Measurements from ENCODE around the gene PPIB.
"Not testable (repeated sequence)": the region's sequence is repeated elsewhere in the genome, so short reads cannot be mapped to it uniquely, and the experiment has no call there.

PPIB gene

DNA sequence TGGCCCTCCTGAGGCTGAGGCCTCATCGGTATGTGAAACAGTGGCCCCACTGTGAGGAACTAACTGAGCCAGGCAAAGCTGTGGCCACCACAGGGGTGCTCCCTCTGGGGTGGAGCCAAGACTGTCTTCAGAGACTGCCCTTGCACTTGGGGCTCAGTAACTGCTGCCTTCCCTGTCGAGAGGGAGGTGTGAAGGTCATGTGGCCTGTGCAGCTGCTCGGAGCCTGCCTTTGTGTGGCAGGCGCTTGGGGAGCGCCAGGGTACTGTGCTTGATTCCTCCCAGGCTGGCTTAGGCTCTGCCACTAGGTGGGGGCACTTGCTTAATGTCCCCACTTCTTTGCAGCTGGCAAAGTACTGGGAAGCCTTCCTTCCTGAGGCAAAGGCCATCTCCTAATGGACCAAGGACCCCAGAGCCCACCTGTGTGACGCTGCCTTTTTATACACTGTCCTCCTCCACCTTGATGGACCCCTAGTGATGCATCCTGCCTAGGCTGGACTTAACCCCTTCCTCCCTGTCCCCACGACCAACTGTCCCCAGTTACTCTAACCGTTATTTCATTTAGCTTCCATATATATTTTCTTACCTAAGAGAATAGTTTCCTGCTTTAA, 25.5 kb downstream of the PPIB start:
- no peak for DNase-seq

DNA sequence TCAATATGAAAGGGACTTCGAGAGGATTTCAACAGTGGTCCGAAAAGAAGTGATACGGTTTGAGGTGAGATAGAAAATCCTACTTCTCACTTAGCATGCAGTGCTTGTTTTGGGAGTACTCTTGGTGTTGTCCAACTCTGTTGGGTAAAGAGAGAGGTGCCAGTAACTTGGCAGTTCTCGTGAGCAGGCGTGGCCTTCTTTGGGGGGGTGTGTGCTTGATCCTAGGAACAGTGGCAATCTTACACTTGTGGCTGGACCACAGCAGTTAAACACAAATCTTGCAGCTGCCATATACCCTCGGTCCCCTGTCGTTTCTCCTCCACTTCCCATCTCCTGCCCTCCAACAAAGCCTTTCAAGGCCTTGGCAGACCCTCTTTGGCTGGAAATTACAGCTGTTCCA, 26.5 kb downstream of the PPIB start:
- no peak for DNase-seq

DNA sequence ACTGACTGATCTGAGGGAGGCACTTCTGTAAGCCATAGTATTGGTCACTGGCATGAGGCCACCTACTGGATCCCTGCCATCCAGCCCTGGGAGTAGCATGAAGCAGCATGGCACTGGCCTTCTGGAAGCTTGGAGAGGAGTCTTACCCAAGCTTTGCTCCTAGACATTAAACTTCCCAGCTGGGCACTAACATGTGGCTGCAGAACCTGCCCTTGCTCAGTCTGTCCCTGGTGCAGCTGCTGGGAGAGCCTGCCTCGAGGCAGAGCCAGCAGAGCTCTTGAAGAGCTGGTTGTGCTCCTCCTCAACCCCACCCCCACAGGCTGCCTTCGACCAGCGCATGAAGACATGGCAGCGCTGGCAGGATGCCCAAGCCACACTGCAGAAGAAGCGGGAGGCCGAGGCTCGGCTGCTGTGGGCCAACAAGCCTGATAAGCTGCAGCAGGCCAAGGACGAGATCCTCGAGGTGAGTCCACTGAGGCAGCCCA, 28.4 kb downstream of the PPIB start:
- no peak for DNase-seq

DNA sequence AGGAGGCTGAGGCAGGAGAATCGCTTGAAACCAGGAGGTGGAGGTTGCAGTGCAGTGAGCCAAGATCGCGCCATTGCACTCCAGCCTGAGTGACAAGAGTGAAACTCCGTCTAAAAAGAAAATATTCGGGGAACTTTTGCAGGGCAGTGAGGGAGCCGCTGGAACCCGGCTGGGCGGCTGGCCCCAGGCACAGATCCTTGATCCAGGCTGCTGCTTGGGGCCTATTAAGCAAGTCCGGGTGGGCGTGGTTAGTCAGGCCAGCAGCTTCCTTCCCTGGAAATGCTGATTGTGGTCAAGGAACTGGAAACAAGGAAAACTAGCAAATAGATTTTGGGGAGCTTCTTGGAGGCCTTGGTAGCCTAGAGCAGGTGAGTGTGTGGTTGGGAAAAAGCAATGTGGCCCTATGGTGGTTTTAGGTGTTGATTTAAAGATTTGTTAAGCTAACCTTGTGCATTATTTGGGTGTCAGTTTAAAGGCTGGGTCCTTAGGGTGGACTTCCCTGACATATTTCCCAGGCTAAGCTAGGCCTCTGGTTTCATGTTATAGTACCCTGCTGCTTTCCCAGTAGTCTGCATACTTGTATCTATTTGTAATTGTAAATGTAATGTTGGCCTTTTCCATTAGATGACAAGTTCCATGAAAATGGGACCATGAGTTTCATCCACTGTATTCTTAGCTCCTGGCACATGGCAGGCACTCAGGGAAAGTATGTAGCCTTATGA, 29.0 kb downstream of the PPIB start:
- DNase-seq, result no peak

DNA sequence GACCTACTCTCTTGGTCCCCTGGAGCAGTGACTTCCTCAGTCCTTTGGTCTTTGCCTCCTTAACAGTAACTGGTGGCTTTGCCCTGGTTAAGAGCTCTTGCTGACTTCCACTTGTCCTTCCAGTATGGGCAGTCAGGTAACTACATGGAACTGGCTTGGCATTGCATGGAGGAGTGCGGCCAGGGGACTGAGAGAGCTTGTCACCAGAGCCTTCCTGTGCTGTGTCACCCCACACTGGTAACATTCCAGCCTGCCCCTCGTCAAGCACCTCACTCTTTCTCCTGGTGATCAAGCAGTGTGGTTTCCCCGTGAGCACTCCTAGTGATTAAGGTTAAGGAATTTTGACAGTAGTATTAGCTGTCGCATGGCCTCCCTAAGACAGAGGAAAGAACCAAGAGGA, 30.6 kb downstream of the PPIB start:
- no peak for DNase-seq

DNA sequence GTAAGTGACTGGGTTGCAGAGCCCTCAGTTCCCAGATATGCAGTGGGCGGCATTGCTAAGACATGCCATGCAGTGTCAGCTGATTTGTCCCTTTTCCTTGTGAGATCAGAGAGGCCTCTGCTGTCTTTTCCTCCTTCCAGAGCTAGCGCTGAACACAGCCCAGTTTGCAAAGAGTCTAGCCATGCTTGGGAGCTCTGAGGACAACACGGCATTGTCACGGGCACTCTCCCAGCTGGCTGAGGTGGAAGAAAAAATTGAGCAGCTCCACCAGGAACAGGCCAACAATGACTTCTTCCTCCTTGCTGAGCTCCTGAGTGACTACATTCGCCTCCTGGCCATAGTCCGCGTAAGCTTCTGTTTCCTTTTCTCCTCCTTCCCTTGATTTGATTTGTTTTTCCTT, 31.3 kb downstream of the PPIB start:
- DNase-seq, result no peak

DNA sequence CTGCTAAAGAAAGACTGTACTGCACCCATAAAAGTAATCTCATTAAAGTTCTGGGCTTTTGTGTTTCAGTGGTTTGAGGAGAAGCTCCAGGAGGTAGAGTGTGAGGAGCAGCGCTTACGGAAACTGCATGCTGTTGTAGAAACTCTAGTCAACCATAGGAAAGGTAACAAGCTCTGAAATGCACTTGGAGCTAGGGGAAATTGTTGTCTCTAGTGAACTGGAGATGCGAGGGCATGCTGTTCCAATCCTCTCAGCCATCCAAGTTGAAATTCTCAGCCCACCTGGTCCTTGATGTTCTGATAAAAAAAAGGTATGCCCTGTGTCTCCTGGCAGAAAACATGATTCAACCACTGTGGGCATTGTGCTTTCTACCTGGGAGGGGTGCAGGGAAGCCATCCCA, 32.7 kb downstream of the PPIB start:
- DNase-seq, result no peak

DNA sequence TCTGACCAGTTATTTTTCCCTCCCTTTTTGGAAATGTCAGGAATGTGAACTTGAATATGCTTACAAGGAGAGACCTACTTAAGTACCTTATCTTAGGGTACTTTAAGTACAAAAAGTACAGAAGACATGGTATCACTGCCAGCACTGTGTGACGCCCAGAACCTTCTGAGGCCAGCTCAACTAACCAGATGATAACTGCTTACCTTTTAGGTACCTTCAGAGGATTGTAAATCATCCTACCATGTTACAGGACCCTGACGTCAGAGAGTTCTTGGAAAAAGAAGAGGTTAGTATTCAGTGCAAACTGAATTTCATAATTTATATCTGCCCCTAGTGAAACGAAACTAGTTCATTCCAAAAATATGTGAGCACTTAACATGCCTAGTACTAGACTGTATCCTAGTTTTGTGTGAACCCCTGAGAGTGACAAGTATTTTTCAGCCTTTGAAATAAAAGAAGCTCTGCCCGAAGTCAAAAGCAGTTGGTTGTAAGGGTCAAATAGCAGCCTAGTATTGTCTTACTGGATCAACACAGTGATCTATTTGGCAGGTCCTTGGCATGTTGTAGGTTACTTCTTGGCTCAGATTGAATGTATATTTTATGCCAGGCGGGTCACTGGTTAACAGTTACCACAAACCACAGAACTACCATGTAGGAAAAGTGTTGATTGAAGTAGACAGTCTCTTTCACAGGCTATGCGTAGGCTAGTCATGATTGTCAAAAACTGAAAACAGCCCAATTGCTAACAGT, 35.1 kb downstream of the PPIB start:
- DNase-seq, result no peak

DNA sequence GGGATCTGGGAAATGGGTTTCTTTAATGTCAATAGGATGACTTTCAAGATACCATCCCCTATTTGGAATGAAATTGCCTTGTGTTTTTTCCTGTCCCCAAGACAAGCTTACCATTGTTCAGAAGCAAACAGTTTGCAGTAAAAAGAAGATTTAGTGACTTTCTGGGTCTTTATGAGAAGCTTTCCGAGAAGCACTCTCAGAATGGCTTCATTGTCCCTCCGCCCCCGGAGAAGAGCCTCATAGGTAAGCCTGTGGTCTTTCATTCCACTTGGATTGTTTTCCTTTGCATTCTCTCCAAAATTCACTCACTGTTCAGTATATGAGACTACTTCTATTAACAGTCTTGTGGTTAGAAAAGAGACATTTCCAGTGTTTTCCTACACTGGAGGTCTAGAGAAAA, 36.8 kb downstream of the PPIB start:
- no peak for DNase-seq

DNA sequence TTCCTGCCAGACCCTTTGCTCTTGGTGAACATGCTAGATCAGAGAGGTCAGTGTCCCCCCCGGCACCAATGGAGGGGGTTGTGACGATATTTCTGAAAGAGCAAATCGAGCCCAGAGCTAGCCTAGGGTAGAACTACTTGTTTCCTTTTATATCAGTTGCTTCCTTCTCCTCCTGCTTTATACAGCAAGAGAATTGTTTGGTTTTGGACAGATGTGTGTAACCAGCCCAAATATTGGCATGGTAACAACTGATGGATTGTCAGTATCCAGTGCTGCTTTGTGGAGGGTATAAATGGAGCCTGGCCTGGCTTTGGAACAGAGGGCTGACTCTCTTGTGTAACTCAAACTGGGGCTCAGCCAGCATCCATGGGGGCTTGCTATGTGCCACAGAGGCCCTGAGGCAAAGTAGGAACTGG, 39.9 kb downstream of the PPIB start:
- DNase-seq, result no peak

DNA sequence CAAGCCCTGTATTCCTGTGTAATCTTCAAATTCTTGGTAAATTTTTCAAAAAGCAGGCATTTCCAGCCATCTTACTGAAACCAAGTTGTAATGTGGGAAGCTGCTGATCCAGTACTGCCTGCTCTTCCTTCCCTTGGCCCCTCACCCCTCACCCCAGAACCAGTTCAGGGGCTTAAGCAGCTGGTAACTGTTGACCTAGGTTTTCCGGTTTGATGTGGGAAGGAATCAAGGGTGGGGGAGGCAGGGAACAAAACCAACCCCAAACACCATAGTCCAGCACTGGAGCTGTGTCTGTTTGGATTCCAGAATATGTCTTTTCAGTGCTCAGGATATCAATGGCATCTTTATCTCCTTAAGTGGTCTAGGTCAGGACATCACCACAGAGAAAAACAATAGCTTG, 40.4 kb downstream of the PPIB start:
- no peak for DNase-seq

DNA sequence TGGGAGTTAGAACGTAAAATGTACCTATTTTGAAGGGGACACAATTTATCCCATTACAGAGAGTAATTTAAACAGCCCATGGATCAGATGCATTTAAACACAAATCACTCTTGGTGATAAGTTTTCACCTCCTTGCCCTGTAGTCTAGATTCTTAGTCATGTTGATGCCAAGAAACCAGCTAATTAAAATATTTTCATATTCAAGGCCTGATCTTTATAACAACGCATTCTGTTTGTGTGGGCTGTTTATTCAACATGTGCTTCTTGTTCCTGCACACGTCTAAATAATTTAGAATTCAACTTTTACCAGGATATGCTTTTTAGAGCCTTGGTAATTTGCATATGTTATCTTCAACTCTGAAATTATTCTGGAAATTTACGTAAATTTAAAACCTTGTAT, 41.2 kb downstream of the PPIB start:
- no peak for DNase-seq

DNA sequence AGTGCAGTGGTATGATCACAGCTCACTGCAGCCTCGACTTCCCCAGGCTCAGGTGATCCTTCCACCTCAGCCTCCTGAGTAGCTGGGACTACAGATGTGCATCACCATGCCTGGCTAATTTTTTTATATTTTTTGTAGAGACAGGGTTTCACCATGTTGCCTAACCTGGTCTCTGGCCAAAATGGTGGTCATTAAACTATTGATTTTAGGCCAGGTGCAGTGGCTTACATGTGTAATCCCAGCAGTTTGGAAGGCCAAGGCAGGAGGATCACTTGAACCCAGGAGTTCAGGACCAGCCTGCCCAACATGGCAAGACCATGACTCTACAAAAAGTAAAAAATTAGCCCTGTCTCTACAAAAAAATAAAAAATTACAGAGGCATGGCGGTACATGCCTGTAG, 42.5 kb downstream of the PPIB start:
- not testable (repeated sequence) for DNase-seq

DNA sequence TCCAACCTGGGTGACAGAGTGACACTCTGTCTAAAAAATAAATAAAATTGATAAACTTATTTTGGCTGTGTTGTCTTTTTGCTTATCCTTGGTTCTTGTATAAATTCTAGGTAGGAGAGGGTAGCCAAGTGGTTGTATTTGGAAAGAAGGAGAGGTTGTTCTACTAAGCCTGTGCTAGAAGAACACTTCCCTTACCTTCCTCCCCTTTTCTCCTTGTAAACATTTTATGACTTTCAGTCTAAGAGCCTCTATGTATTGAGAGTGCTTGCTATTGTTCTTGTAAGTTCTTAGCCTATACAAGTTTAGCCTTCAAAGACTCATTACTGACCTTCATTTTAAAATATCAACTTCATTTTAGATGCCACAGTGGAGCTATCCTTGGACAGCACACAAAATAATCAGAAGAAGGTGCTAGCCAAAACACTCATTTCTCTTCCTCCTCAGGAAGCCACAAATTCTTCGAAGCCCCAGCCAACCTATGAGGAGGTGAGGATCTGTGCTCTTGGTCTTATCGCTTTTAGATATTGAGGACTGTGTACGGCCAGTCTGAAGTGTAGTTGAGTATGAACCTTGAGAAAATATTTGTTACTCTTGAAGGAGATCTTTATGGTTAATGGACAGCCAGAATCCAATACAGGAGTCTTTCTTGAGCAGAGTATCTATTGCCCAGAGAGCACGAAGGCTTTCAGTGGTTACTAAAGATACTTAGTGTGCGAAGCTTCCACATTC, 44.9 kb downstream of the PPIB start:
- no peak for DNase-seq

DNA sequence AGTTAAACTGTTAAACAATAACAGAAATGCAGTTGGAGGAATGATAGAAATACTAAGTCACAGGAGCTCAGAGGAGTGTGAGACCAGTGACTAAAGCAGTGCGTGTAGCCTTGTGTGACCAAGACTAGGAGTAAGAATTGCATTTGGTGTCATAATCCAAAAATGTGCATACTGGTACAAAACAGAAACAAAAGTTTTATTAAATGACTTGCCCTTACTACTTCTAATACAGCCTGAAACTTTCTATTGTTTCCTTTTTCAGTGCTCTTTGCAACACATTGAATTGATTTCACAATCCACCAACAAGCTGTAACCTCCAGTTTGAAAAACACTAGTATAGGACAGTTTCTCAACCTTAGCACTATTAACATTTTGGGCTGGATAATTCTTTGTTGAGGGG, 49.9 kb downstream of the PPIB start:
- DNase-seq, result no peak

DNA sequence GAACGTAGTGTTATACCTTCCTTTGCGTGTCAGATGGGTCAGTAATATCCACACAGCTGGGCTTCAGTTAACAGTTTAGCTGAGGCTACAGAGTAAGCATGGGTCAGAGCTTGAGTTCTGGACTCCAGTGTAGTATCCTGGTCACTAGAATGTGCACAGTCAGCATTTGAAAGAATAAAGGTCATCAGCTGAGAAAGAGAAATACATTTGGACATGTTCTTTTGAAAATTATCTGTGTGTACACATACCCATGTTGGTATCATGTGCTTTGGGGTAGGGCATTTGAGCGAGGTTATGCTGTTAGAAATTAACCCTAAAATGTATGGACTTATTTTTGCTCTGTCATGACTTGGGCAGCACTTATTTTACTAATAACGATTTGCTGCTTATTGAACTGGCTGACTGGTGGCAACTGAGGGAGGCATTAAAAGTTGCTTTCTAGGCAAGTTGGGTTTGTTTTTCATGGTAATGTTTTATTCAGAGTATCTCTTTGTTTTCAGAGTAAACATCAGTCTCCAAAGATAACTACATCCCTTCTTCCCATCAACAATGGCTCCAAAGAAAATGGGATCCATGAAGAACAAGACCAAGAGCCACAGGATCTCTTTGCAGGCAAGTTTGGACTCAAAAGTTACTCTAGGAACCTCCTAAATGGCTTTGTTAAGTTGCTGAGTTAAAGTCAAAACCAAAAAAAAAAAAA, 50.6 kb downstream of the PPIB start:
- DNase-seq, result no peak

DNA sequence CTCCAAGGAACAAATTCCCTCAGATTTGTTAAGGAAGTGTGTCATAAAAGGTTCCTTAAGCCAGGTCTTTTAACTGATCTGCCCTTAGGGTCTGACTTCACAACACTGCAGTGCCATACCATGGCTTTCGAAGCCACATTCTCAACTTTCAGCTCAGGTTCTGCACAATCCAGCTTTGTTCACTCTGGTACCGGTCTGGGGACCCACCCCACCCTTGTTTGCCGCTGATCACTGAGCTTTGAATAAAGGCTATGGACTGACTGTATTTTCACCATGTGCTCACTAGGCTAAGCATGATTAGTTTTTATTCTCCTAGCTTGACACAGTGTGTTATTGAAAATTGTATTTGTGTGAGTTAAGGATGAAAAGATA, 51.2 kb downstream of the PPIB start:
- DNase-seq, result no peak

DNA sequence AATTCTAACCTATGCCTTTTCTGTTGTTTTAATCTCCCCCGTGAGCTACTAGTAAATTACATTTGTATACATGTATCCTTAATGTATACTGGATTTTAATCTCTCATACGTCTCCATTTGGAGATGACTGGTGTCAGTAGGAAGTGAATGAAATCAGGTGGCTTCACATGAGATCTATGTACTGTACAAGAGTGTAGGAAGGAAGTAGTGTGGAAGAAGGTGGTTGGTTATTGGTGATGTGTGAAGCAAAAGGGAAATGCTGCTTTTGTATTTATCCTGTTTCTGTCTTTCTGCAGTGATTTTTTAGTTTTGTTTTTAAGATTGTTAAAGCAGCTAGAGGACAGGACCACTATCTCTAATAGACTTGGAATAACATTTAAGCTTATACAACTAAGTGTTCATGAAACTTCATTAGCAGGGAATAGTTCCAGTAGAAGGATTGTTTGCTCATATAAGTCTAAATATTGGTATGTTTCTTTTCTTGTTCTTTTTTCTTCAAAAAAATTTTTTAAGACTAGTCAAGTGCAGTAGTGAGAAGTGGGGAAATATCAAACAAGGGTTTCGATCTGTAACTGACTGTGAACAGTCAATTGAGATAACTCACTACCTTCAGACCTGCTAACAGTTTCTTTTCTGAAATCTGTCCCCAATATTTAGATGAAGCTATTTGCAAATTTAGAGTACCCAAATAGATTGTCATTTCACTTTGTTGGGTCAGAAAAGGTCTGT, 51.7 kb downstream of the PPIB start:
- no peak for DNase-seq

DNA sequence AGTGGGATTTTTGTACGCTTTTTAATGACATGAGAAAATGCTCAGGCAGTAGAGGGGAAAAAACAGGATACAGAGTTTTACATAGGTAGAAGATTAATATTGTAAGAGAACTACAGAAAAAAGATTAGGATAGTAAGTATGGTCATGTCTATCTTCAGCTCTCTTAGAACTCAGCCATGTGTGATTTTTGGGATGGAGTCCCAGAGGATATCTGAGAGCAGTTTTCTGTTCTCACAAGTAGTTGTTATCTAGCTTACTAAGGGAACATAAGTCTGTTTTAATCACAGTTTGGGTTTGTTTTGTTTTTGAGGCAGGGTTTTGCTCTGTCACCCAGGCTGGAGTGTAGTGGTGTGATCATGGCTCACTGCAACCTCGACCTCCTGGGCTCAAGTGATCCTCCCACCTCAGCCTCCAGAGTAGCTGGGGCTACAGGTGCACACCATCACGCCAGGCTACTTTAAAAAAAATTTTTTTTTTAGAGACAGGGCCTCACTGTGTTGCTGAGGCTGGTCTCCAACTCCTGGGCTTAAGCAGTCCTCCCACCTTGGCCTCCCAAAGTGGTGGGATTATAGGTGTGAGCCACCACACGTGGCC, 52.6 kb downstream of the PPIB start:
- DNase-seq, result not testable (repeated sequence)

DNA sequence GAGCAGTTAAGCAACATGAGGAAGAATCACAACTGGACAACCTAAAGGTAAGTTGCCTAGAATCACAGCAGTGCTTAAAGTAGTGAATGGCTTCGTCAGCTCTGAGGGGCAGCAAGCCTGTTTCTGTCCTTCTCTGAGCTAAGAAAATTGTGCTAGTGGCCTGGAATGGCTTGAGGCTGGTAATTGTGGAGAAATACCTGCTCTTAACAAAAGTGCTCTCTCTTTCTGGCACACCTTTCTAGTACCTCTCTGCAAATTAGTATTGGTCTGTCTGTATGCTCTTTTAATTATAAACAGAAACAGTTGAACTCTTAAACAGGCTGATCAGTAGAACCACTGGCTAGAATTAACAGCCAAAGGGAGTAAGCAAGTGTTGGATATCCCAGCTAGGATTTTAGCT, 55.5 kb downstream of the PPIB start:
- DNase-seq, result no peak
